ENCODE data around the gene PNPLA7.
"Not testable (repeated sequence)": the region's sequence is repeated elsewhere in the genome, so short reads cannot be mapped to it uniquely, and the experiment has no call there.

Gene PNPLA7

DNA sequence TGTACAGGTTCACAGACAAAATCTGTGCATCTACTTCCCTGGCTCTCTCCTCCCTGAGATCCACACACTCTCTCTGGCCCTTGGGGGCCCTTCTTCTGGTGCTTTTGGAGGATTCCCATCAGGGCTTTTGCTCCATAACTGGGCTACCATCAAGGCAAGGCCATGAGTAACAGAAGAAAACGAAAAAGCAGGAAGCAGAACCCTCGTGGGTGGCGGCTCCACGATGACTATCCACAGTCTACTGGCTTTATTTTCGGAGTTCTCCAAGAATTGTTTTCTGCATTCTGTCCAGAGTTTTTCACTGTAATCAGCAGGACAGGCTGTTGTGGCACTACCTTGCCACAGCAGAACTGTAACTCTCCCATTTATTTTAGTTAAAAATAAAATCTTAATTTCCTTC lies 19.9 kb downstream of the PNPLA7 start:
- H3K4me3 ChIP-seq (ENCODE audit: insufficient read depth, low read depth, low read length, poor library complexity, severe bottlenecking): no peak overlapping the region
- H3K36me3 ChIP-seq (ENCODE audit: control insufficient read depth, insufficient read depth, low read length): no peaks in the 10 kb centered on the region
- no peaks in the 10 kb centered on the region for H3K9me3 ChIP-seq (ENCODE audit: control insufficient read depth, low read length)
- no peak for DNase-seq
- no peaks in the 10 kb centered on the region for H3K27me3 ChIP-seq (replicated peaks; ENCODE audit: control insufficient read depth, insufficient read depth, low read length, poor library complexity, severe bottlenecking)
- no peak overlapping the region for H3K27ac ChIP-seq (ENCODE audit: insufficient read depth, low read length, poor library complexity, severe bottlenecking)
- peaks cover 3% of the 10 kb centered on the region for H3K4me1 ChIP-seq (ENCODE audit: control insufficient read depth, insufficient read depth, low read length, poor library complexity, severe bottlenecking)

DNA sequence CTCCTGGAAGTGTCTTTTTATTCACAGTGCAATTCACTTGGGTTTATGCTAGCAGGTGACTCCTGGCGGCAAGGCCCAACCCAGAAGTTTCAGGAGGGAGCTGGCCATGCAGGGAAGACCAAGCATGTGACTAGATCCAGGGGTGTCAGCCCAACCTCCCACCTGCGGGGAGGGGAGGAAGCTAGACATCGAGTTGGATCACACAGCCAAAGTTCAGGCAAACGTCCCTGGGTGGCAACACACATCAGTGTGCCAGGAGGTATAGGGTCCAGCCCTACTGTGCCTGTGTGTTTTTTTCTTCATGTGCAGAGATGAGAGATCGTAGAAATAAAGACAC lies 25.3 kb downstream of the PNPLA7 start:
- H3K4me1 ChIP-seq (ENCODE audit: control insufficient read depth, insufficient read depth, low read length, poor library complexity, severe bottlenecking): no peaks in the 10 kb centered on the region
- no peak overlapping the region for H3K4me3 ChIP-seq (ENCODE audit: insufficient read depth, low read depth, low read length, poor library complexity, severe bottlenecking)
- no peak for DNase-seq
- H3K9me3 ChIP-seq (ENCODE audit: control insufficient read depth, low read length): no peaks in the 10 kb centered on the region
- no peaks in the 10 kb centered on the region for H3K36me3 ChIP-seq (ENCODE audit: control insufficient read depth, insufficient read depth, low read length)
- no peak overlapping the region for H3K27ac ChIP-seq (ENCODE audit: insufficient read depth, low read length, poor library complexity, severe bottlenecking)
- H3K27me3 ChIP-seq (replicated peaks; ENCODE audit: control insufficient read depth, insufficient read depth, low read length, poor library complexity, severe bottlenecking): no peaks in the 10 kb centered on the region

DNA sequence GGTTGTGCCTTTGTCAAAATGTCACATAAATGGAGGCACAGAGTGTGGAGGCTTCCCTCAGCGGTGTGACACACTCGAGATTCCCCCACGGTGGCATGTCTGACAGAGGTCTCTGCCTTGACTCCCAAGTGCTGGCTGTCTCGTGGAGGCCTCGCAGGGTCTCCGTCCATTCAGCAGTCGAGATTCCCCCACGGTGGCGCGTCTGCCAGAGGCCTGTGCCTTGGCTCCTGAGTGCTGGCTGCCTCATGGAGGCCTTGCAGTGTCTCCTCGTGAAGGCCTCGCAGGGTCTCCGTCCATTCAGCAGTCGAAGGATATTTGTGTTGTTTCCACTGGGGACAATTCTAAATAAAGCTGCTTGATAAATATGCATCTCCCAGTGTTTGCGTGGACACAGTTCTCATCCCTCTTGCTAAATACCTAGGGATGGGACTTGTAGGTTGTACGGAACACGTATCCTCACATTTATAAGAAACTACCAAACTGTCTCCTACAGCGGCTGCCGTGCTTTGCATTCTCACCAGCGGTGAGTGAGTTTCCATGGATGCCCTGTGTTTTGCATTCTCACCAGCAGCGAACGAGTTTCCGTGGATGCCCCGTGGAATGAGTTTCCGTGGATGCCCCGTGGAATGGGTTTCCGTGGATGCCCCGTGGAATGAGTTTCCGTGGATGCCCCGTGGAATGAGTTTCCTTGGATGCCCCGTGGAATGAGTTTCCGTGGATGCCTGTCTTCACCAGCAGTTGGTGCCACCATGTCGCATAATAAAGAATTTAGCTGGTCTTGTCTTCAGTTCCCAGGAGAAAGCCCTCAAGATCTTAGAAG lies 25.8 kb downstream of the PNPLA7 start:
- H3K4me3 ChIP-seq (ENCODE audit: insufficient read depth, low read depth, low read length, poor library complexity, severe bottlenecking): no peak overlapping the region
- no peak for DNase-seq
- no peak overlapping the region for H3K27ac ChIP-seq (ENCODE audit: insufficient read depth, low read length, poor library complexity, severe bottlenecking)
- no peaks in the 10 kb centered on the region for H3K9me3 ChIP-seq (ENCODE audit: control insufficient read depth, low read length)
- no peaks in the 10 kb centered on the region for H3K27me3 ChIP-seq (replicated peaks; ENCODE audit: control insufficient read depth, insufficient read depth, low read length, poor library complexity, severe bottlenecking)
- no peaks in the 10 kb centered on the region for H3K36me3 ChIP-seq (ENCODE audit: control insufficient read depth, insufficient read depth, low read length)
- H3K4me1 ChIP-seq (ENCODE audit: control insufficient read depth, insufficient read depth, low read length, poor library complexity, severe bottlenecking): no peaks in the 10 kb centered on the region

DNA sequence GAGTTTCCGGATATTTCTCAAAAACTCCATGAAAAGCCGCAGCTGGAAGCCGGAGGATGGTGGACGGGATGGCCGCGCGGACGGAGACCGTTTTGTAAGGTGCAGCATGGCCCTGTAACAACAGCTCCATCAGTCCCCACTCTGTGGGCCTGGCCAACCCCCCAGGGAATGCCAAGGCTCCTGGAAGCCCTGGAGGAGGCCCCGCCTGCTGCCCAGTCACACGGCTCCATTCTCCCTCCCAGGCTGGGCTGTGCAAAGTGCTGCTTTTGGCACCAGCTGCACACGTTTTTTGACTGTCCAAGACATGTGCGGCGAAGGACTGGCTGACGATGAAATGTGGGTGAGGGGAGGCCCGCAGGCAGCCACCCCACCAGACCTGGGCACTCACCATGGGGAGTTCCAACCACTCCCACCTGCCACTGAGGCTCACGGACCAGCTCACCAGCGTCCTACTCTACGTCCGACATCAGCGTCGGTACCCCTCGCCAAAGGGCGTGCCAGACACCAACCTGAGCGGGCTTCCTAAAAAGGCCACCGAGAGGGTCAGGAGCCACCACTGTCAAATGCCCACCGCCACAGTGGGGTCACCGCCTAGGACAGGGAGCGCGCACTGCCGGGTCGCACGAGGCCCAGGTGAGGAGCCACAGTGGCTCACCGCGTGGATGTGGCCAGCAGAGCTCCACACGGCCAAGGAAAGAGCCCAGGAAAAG lies 27.3 kb downstream of the PNPLA7 start:
- Histone ChIP-seq H3K4me3 (ENCODE audit: insufficient read depth, low read depth, low read length, poor library complexity, severe bottlenecking) (no peak overlapping the region), H3K27ac (ENCODE audit: insufficient read depth, low read length, poor library complexity, severe bottlenecking) (no peak overlapping the region), H3K9me3 (ENCODE audit: control insufficient read depth, low read length) (no peaks in the 10 kb centered on the region), H3K4me1 (ENCODE audit: control insufficient read depth, insufficient read depth, low read length, poor library complexity, severe bottlenecking) (no peaks in the 10 kb centered on the region), H3K36me3 (ENCODE audit: control insufficient read depth, insufficient read depth, low read length) (no peaks in the 10 kb centered on the region), H3K27me3 (replicated peaks; ENCODE audit: control insufficient read depth, insufficient read depth, low read length, poor library complexity, severe bottlenecking) (no peaks in the 10 kb centered on the region)
- no peak for DNase-seq

DNA sequence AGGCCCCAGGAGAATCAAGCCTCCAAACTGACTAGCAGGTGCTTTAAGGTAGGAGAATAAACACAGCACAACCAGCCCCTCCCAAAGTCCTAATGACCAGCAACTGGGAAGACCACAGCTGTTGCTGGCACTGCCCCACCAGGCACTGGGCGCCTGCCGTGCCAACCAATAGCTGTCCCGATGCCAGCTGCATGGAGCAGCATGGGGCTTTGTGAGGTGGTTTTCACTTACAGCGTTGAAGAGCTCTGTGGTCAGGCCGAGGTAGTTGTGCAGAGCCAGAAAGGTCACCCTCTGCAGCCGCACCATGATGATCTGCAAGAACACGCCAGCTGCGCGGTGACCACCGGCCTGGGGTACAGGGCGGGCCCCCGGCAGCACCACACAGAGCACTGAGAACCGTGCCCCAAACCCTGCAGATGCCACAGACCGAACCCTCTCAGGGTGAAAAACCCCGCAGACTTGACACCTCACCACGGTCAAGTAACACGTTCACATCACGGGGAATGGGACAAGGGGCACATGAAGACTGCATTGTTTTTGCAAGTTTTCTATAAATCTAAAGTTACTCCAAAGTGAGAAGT lies 28.7 kb downstream of the PNPLA7 start:
- no peaks in the 10 kb centered on the region for H3K36me3 ChIP-seq (ENCODE audit: control insufficient read depth, insufficient read depth, low read length)
- no peaks in the 10 kb centered on the region for H3K9me3 ChIP-seq (ENCODE audit: control insufficient read depth, low read length)
- H3K27ac ChIP-seq (ENCODE audit: insufficient read depth, low read length, poor library complexity, severe bottlenecking): no peak overlapping the region
- no peak overlapping the region for H3K4me3 ChIP-seq (ENCODE audit: insufficient read depth, low read depth, low read length, poor library complexity, severe bottlenecking)
- no peaks in the 10 kb centered on the region for H3K4me1 ChIP-seq (ENCODE audit: control insufficient read depth, insufficient read depth, low read length, poor library complexity, severe bottlenecking)
- no peak for DNase-seq
- H3K27me3 ChIP-seq (replicated peaks; ENCODE audit: control insufficient read depth, insufficient read depth, low read length, poor library complexity, severe bottlenecking): no peaks in the 10 kb centered on the region

DNA sequence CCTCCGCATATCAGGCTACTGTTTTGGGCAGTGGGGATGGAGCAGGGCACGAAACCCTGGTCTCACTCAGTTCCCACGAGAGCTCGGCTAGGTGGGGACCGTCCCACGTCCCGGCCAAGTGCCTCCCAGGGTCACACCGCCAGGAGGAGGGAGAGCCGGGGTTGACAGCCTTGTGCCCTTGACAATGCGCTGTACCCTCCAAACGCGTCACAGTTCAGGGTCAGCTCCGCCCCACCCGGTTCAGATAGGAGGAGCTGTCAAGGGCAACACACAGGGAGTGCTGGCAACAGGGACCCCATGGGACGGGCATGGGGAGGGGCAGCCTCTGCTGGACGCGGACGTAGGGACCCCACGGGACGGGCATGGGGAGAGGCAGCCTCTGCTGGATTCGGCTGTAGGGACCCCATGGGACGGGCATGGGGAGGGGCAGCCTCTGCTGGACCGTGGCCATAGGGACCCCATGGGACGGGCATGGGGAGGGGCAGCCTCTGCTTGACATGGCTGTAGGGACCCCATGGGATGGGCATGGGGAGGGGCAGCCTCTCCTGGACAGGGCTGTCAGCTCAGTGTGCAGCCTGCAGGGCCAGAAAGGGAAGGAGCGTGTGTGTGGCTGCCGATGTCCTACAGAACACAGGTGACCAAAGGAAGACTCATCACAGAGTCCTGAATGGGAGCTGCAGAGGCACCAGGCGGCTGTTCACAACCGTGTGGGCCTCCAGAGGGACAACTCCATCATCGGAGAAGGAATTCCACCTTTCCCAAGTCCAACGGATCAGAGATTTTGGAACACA lies 29.4 kb downstream of the PNPLA7 start:
- no peaks in the 10 kb centered on the region for H3K9me3 ChIP-seq (ENCODE audit: control insufficient read depth, low read length)
- no peak overlapping the region for H3K27ac ChIP-seq (ENCODE audit: insufficient read depth, low read length, poor library complexity, severe bottlenecking)
- H3K36me3 ChIP-seq (ENCODE audit: control insufficient read depth, insufficient read depth, low read length): no peaks in the 10 kb centered on the region
- DNase-seq: no peak
- no peaks in the 10 kb centered on the region for H3K4me1 ChIP-seq (ENCODE audit: control insufficient read depth, insufficient read depth, low read length, poor library complexity, severe bottlenecking)
- no peak overlapping the region for H3K4me3 ChIP-seq (ENCODE audit: insufficient read depth, low read depth, low read length, poor library complexity, severe bottlenecking)
- H3K27me3 ChIP-seq (replicated peaks; ENCODE audit: control insufficient read depth, insufficient read depth, low read length, poor library complexity, severe bottlenecking): no peaks in the 10 kb centered on the region

DNA sequence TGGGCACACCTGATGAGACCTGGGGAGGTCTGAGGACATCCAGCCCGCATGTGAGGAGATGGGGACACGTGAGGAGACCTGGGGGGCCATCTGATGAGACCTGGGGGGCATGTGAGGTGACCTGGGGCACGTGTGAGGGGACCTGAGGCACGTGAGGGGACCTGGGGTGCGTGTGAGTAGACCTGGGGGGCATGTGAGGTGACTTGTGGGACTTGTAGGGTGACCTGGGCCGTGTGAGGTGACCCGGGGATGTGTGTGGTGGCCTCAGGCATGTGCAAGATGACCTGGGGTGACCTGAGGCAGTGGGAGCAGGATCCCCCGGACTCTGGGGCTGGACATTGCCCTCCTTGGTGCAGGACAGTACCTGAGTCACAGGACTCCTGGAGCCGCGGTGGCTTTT lies 30.6 kb downstream of the PNPLA7 start:
- Histone ChIP-seq H3K27ac (ENCODE audit: insufficient read depth, low read length, poor library complexity, severe bottlenecking) (no peak overlapping the region), H3K4me3 (ENCODE audit: insufficient read depth, low read depth, low read length, poor library complexity, severe bottlenecking) (no peak overlapping the region), H3K36me3 (ENCODE audit: control insufficient read depth, insufficient read depth, low read length) (no peaks in the 10 kb centered on the region), H3K27me3 (replicated peaks; ENCODE audit: control insufficient read depth, insufficient read depth, low read length, poor library complexity, severe bottlenecking) (no peaks in the 10 kb centered on the region), H3K9me3 (ENCODE audit: control insufficient read depth, low read length) (no peaks in the 10 kb centered on the region), H3K4me1 (ENCODE audit: control insufficient read depth, insufficient read depth, low read length, poor library complexity, severe bottlenecking) (no peaks in the 10 kb centered on the region)
- DNase-seq: no peak

DNA sequence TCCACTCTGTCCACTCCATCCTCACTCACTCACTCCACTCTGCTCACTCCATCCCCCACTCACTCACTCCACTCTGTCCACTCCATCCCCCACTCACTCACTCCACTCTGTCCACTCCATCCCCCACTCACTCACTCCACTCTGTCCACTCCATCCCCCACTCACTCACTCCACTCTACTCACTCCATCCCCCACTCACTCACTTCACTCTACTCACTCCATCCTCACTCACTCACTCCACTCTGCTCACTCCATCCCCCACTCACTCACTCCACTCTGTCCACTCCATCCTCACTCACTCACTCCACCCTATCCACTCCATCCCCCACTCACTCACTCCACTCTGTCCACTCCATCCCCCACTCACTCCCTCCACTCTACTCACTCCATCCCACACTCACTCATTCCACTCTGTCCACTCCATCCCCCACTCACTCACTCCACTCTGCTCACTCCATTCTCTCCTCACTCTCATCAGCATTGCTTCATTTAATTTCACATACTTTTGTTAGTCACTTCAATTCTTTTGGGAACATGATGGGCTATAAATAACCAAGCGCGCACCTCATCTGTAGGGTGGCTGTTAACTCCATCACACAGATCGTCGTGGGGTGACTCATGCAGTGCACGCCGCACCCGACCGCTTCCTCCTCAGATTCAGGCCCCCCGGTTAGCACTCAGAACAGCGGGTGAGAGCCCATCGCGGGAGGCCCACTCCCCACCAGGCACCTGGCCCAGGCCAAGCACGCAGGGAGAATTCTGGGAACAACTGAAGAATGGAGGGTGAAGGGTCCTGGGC lies 31.3 kb downstream of the PNPLA7 start:
- not testable (repeated sequence) for H3K4me3 ChIP-seq (ENCODE audit: insufficient read depth, low read depth, low read length, poor library complexity, severe bottlenecking); H3K9me3 ChIP-seq (ENCODE audit: control insufficient read depth, low read length); H3K4me1 ChIP-seq (ENCODE audit: control insufficient read depth, insufficient read depth, low read length, poor library complexity, severe bottlenecking); H3K36me3 ChIP-seq (ENCODE audit: control insufficient read depth, insufficient read depth, low read length); H3K27me3 ChIP-seq (replicated peaks; ENCODE audit: control insufficient read depth, insufficient read depth, low read length, poor library complexity, severe bottlenecking); H3K27ac ChIP-seq (ENCODE audit: insufficient read depth, low read length, poor library complexity, severe bottlenecking); DNase-seq

DNA sequence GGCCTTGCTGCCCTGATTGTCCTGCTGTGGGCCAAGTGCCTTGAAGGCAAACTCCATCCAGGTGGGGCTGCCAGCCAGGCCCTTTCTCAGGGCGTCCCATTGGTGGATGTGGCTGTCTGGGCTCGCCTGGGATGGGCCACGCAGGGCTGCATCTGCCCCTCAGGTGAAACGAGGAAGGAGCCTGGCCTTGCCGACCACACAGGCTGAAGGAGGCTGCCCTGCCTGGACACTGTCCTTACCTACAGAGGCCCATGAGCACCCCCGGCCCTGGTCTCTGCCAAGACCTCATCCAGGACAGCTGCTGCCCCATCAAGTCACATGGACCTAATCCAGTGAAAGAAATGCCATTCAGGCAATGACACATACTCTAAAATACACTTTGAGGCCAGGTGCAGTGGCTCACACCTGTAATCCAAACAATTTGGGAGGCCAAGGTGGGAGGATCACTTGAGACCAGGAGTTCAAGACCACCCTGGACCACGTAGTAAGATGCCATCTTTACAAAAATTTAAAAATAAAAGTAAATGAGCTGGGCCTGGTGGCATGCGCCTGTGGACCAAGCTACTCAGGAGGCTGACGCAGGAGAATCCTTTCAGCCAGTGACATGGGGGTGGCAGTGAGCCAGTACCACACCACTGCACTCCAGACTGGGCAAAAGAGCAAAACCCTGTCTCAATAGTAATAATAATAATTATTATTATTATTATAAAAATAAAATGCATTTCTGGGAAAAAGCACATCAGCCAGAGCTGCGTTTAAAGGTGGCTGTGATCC lies 33.9 kb downstream of the PNPLA7 start:
- H3K27me3 ChIP-seq (replicated peaks; ENCODE audit: control insufficient read depth, insufficient read depth, low read length, poor library complexity, severe bottlenecking): no peaks in the 10 kb centered on the region
- no peak overlapping the region for H3K27ac ChIP-seq (ENCODE audit: insufficient read depth, low read length, poor library complexity, severe bottlenecking)
- no peaks in the 10 kb centered on the region for H3K36me3 ChIP-seq (ENCODE audit: control insufficient read depth, insufficient read depth, low read length)
- H3K4me1 ChIP-seq (ENCODE audit: control insufficient read depth, insufficient read depth, low read length, poor library complexity, severe bottlenecking): no peaks in the 10 kb centered on the region
- no peaks in the 10 kb centered on the region for H3K9me3 ChIP-seq (ENCODE audit: control insufficient read depth, low read length)
- H3K4me3 ChIP-seq (ENCODE audit: insufficient read depth, low read depth, low read length, poor library complexity, severe bottlenecking): no peak overlapping the region
- no peak for DNase-seq
